Mucosa of gallbladder (tissue), 1 donor: ENCODE measurements around the gene PLAC8L1. TPM values are rescaled to one million over a fixed set of nuclear protein-coding genes. Genes with fewer than 3 reads are reported as not detected.

Experiments used
- DNase-seq: peaks from one replicate; pipeline ENCODE4 v3.0.0-alpha.2; 2020; ENCODE audit warnings: low spot score
- total RNA-seq: library from RNA; stranded (reverse); gene quantifications from one replicate; pipeline ENCODE4 v1.2.1, GENCODE V29; 2021
- donor health status: DM: no; HTN: no; CAD: no.

Gene PLAC8L1
- total RNA-seq, 1 donor from 2014 or later = not detected

DNA sequence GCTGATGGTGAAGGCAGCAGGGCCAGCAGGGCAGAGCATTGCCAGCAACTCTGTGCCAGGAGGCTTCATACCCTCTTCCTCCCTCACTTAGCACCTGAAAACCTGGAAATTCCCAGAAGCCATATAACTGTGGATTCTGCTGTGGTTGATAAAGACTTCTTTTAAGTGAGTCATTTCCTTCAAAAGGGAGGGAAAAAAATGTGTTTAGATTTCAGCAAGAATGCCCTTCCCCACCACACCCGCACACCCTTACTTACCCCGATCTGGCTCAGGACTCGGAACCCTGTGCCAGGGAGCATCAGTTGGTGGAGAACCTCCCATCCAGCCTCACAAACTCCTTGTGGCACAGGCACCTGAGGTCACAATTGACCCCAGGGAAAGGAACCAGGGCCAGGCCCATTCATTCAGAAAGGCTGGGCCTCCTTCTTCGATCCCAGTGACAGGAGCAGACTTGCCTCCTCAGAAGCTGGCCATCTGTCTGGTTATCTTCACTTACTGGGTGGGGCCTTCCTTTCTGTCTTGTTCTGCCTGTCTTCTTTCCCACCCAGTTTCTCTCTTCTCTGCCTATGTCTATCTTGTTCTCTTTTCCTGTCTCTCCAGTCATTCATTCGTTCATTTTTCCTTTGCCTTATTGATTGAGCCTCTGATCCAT, 62.6 kb downstream of the PLAC8L1 start:
- DNase-seq = no peak

DNA sequence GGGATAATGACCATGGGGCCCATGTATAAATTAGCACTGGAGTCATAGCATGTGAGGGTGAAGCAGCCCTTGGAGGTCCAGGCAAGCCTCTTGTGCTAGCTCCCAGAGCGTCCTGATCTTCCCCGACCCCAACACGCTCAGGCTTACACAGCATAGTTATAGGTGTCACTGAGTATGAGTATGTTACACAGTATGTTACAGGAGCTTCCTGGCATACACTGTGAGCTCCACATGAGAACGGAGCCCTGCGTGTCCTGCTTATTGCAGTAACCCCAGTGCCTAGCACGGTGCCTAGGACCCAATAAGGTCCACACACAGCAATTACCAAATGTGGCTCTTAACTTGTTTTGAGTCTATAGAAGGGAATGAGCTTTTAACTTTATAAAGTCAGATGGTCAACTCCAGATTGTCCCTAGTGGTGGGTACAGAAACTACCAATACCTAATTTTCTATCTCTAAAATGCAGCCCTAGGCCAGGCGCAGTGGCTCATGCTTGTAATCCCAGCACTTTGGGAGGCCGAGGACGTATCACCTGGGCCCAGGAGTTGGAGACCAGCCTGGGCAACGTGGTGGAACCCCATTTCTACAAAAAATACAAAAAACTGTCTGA, 64.1 kb downstream of the PLAC8L1 start:
- DNase-seq = no peak

DNA sequence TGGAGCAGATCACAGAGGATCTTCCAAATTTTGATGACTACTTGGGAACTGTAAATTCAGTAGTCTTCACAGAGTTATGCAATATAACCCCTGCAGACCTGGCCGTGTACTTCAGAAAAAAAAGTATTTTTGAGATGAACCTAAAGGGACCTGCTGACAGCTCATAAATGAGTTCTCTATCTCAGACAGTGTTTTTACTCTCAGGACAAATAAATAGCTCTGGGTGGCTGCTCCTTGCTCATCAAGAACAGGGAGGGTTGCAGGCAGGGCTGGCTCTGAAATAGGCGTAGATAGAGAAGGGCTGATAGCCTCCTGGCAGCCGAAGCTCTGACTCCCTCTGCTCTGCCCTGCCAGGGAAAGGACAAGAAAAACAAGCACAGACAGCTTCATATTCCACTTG, 64.8 kb downstream of the PLAC8L1 start:
- no peak for DNase-seq

DNA sequence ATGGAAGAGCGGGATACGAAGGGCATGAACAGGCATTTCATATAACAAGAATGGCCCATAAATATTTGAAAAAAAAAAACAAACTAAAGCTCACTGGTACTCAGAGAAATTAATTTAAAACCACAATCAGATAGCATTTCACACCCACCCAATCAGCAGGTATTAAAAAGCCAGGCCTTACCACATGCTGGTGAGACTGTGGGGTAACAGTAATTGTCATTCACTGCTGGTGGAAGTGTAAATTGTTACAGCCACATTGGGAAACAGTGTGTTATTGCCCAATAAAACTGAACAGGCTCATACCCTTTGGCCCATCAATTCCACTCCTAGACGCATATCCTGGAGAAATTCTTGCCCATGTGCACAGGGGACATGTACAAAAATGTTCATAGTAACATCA, 66.0 kb downstream of the PLAC8L1 start:
- no peak for DNase-seq

- no peak for DNase-seq
These were observed 70.8 kb downstream of the PLAC8L1 start for GRCh38 chr5:146034605-146035004.

Other genes with a start within 250 kb of the PLAC8L1 start
- not detected for gene GRXCR2, start 232.6 kb downstream of the PLAC8L1 start, total RNA-seq
- 106 TPM for gene SH3RF2, start 169.0 kb downstream of the PLAC8L1 start, total RNA-seq
- 66.6 TPM for gene LARS1, start 77.1 kb upstream of the PLAC8L1 start, total RNA-seq
- gene RBM27, start 98.0 kb upstream of the PLAC8L1 start, total RNA-seq = 14.2 TPM
- 0.09 TPM for gene POU4F3, start 233.3 kb upstream of the PLAC8L1 start, total RNA-seq